DND-41 (cell line): ENCODE results near the gene HOXA5.

Source experiments
- ATAC-seq: fragments of 200-7000 bp; cut with Tn5 transposase; 3 replicates; pipeline ENCODE4 v1.9.1; 2021; ENCODE audit warnings: low read depth; ENCODE audit not compliant: insufficient read depth
- DNase-seq: peaks from one replicate; pipeline ENCODE4 v3.0.0-alpha.2; 2020
- H2AFZ ChIP-seq: 2 replicates; pipeline ENCODE4 v1.6.0; 2012; ENCODE audit warnings: low read depth, low read length
- H3K27ac ChIP-seq: 2 replicates; pipeline ENCODE4 v1.5.1; 2012; ENCODE audit warnings: low read length, inconsistent platforms
- H3K27me3 ChIP-seq: fragments of 200-600 bp; sonication (generic); 2 replicates; pipeline ENCODE4 v1.6.0; 2012; ENCODE audit warnings: low read length, mild to moderate bottlenecking, inconsistent platforms; ENCODE audit not compliant: insufficient read depth, poor library complexity
- H3K36me3 ChIP-seq: 2 replicates; pipeline ENCODE4 v1.5.1; 2012; ENCODE audit warnings: low read length, inconsistent platforms; ENCODE audit not compliant: insufficient read depth
- H3K4me1 ChIP-seq: 2 replicates; pipeline ENCODE4 v1.5.1; 2012; ENCODE audit warnings: mild to moderate bottlenecking, low read length; ENCODE audit not compliant: insufficient read depth
- H3K4me2 ChIP-seq: 2 replicates; pipeline ENCODE4 v1.6.0; 2012; ENCODE audit warnings: mild to moderate bottlenecking, moderate library complexity, low read length, inconsistent platforms; ENCODE audit not compliant: insufficient read depth
- H3K4me3 ChIP-seq, 2 experiments: fragments of 200-600 bp in 1 of 2; shearing (Covaris generic) in 1 of 2; 2 replicates each; pipeline ENCODE4 v1.5.1; 2012 to 2016; ENCODE audit warnings: inconsistent platforms in 2 of 2, low read length in 2 of 2, mild to moderate bottlenecking in 2 of 2, low read depth in 1 of 2, moderate library complexity in 1 of 2
- H3K79me2 ChIP-seq: 2 replicates; pipeline ENCODE4 v1.6.0; 2012; ENCODE audit warnings: low read length, inconsistent platforms; ENCODE audit not compliant: insufficient read depth
- H3K9ac ChIP-seq: 2 replicates; pipeline ENCODE4 v1.6.0; 2012; ENCODE audit warnings: low read depth, mild to moderate bottlenecking, inconsistent platforms, low read length, moderate library complexity
- H3K9me3 ChIP-seq: 2 replicates; pipeline ENCODE4 v1.5.1; 2012; ENCODE audit warnings: low read length, moderate library complexity, mild to moderate bottlenecking, inconsistent platforms; ENCODE audit not compliant: insufficient read depth, severe bottlenecking
- H4K20me1 ChIP-seq: 2 replicates; pipeline ENCODE4 v1.6.0; 2012; ENCODE audit warnings: low read length; ENCODE audit not compliant: insufficient read depth
- CTCF ChIP-seq: IDR thresholded peaks from 2 replicates; pipeline ENCODE4 v1.5.1; 2012; ENCODE audit warnings: borderline replicate concordance, low read length, moderate library complexity, mild to moderate bottlenecking; ENCODE audit not compliant: poor library complexity, severe bottlenecking; ENCODE audit errors: extremely low read depth
- EZH2 ChIP-seq: IDR thresholded peaks from 3 replicates; pipeline ENCODE4 v1.6.1; 2012; ENCODE audit warnings: borderline replicate concordance, low read depth, mild to moderate bottlenecking, moderate library complexity, low read length, inconsistent platforms; ENCODE audit not compliant: severe bottlenecking

HOXA5 gene

GRCh38 chr7:27185854-27186667, 42.6 kb upstream of the HOXA5 start:
- no peaks in the 10 kb centered on the region for H3K79me2 ChIP-seq
- no peak overlapping the region for H3K27ac ChIP-seq
- peaks cover 18% of the 10 kb centered on the region for H3K4me1 ChIP-seq
- H2AFZ ChIP-seq: no peak overlapping the region
- H4K20me1 ChIP-seq: no peaks in the 10 kb centered on the region
- no peak overlapping the region for H3K9ac ChIP-seq
- ATAC-seq (no peak), DNase-seq (no peak)
- TF ChIP-seq EZH2 (no peak), CTCF (no peak)
- H3K4me2 ChIP-seq: no peak overlapping the region
- H3K4me3 ChIP-seq: no peak overlapping the region
- H3K9me3 ChIP-seq: no peaks in the 10 kb centered on the region
- H3K27me3 ChIP-seq: peaks cover 14% of the 10 kb centered on the region
- no peaks in the 10 kb centered on the region for H3K36me3 ChIP-seq

DNA sequence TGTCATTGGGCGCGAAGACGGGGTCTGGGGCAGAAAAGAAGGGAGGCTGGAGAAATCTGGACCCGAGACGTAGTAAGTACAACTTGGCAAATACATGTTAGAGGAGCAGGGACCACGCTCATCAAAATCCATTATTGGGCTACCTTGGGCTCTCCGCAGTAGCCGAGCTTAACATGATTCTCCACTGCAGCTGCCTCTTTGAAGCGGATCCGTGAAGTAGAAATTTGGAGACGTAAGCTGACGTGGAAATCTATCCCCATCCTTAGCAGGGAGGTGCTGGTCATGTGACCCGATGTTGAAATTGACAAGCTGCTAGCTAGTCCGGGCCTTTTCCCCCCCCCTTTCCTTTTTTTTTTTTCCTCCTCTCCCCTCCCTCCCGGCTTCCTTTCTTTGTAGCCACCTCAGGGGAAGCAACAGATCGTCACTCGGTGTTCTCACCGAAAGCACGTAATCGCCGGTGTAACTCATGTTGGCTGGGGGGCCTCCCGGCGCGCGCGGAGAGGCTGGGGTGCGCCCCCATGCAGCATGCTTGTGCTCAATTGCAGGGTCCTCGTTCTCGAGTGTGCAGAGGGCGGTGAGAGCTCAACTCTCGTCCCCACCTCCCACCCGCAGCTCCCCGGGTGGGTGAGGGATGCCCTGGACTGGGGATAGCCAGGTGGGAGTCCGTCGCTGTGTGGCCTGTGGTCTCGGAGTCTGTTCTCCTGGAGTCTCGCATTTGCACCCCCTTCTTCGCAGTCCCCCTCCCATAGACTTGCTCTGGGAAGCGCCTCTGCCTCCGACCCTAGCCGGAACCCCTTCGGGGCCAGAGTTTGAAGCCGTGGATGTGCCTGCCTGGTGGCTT, 41.8 kb upstream of the HOXA5 start, which contains the start of gene HOXA11:
Gene HOXA11 (minus strand): TSS at position 220 of the 841 bp plus-strand sequence. CDS start 88 bp downstream, at position 132.
- no peak for TF ChIP-seq EZH2
- TF ChIP-seq CTCF: no peak
- Histone ChIP-seq H3K9ac (no peak within 1 kb of the TSS), H4K20me1 (no peaks in the 10 kb centered on the region), H3K4me2 (no peak within 1 kb of the TSS), H3K9me3 (no peaks in the 10 kb centered on the region), H3K4me1 (peaks cover 18% of the 10 kb centered on the region), H2AFZ (no peak within 1 kb of the TSS), H3K27me3 (peaks cover 14% of the 10 kb centered on the region), H3K36me3 (no peaks in the 10 kb centered on the region), H3K27ac (no peak within 1 kb of the TSS), H3K4me3 (no peak within 1 kb of the TSS), H3K79me2 (no peaks in the 10 kb centered on the region)
- DNase-seq (no peak), ATAC-seq (no peak)

- Histone ChIP-seq H4K20me1 (no peaks in the 10 kb centered on the region), H3K9me3 (no peaks in the 10 kb centered on the region), H3K4me3 (no peak overlapping the region), H3K4me2 (no peak overlapping the region), H3K27ac (no peak overlapping the region), H3K27me3 (peaks cover 14% of the 10 kb centered on the region), H3K4me1 (peaks cover 18% of the 10 kb centered on the region), H3K79me2 (no peaks in the 10 kb centered on the region), H3K36me3 (no peaks in the 10 kb centered on the region), H3K9ac (no peak overlapping the region), H2AFZ (no peak overlapping the region)
- DNase-seq (no peak), ATAC-seq (no peak)
- TF ChIP-seq CTCF: no peak
- no peak for TF ChIP-seq EZH2
Measured at GRCh38 chr7:27184337-27185012, 41.0 kb upstream of the HOXA5 start.
